Measurements from ENCODE around the gene MAFF. TPM values are rescaled to one million over a fixed set of nuclear protein-coding genes. Genes with fewer than 3 reads are reported as not detected.

The MAFF gene
- total RNA-seq, 1 donor from 2014 or later = 4.7 TPM

- no peak for TF ChIP-seq CTCF (IDR thresholded peaks at IDR 0.05; ENCODE audit: borderline replicate concordance)
- no peak overlapping the region for H3K4me3 ChIP-seq
- intact Hi-C loops (cut with micrococcal nuclease) = no loop called here
- peaks cover 4% of the 10 kb centered on the region for H3K9me3 ChIP-seq (replicated peaks)
- peaks cover 71% of the 10 kb centered on the region for H3K4me1 ChIP-seq
- DNase-seq = no peak
- no peak overlapping the region for H3K27ac ChIP-seq (replicated peaks)
- no peaks in the 10 kb centered on the region for H3K27me3 ChIP-seq (ENCODE audit: low read depth)
- H3K36me3 ChIP-seq = peaks cover 32% of the 10 kb centered on the region
Observed at GRCh38 chr22:38249301-38249700, 47.5 kb downstream of the MAFF start.

- Histone ChIP-seq H3K27ac (replicated peaks) (peak overlapping the region; percentile 45), H3K9me3 (replicated peaks) (peaks cover 4% of the 10 kb centered on the region), H3K4me3 (no peak overlapping the region), H3K27me3 (ENCODE audit: low read depth) (no peaks in the 10 kb centered on the region), H3K36me3 (peaks cover 24% of the 10 kb centered on the region), H3K4me1 (peaks cover 73% of the 10 kb centered on the region)
- DNase-seq = no peak
- TF ChIP-seq CTCF (IDR thresholded peaks at IDR 0.05; ENCODE audit: borderline replicate concordance) = no peak
- intact Hi-C loops (cut with micrococcal nuclease) = no loop called here
Observed at GRCh38 chr22:38249803-38250642, 48.2 kb downstream of the MAFF start.

- intact Hi-C loops (cut with micrococcal nuclease) = no loop called here
- peak overlapping the region; percentile 24 for H3K27ac ChIP-seq (replicated peaks)
- peaks cover 4% of the 10 kb centered on the region for H3K9me3 ChIP-seq (replicated peaks)
- no peak for DNase-seq
- H3K36me3 ChIP-seq = peaks cover 19% of the 10 kb centered on the region
- no peak overlapping the region for H3K4me3 ChIP-seq
- no peak for TF ChIP-seq CTCF (IDR thresholded peaks at IDR 0.05; ENCODE audit: borderline replicate concordance)
- peaks cover 76% of the 10 kb centered on the region for H3K4me1 ChIP-seq
- H3K27me3 ChIP-seq (ENCODE audit: low read depth) = no peaks in the 10 kb centered on the region
Observed at GRCh38 chr22:38250643-38251340, 49.0 kb downstream of the MAFF start.

- DNase-seq = no peak
- Histone ChIP-seq H3K9me3 (replicated peaks) (peaks cover 4% of the 10 kb centered on the region), H3K27me3 (ENCODE audit: low read depth) (no peaks in the 10 kb centered on the region), H3K36me3 (peaks cover 14% of the 10 kb centered on the region), H3K27ac (replicated peaks) (peak overlapping the region; percentile 24), H3K4me3 (no peak overlapping the region), H3K4me1 (peaks cover 76% of the 10 kb centered on the region)
- no peak for TF ChIP-seq CTCF (IDR thresholded peaks at IDR 0.05; ENCODE audit: borderline replicate concordance)
- intact Hi-C loops (cut with micrococcal nuclease) = no loop called here
Observed at GRCh38 chr22:38251341-38251692, 49.5 kb downstream of the MAFF start.

GRCh38 chr22:38255697-38256096 is 53.9 kb downstream of the MAFF start:
- no peak for DNase-seq
- Histone ChIP-seq H3K9me3 (replicated peaks) (no peaks in the 10 kb centered on the region), H3K4me1 (peaks cover 92% of the 10 kb centered on the region), H3K4me3 (no peak overlapping the region), H3K27me3 (ENCODE audit: low read depth) (no peaks in the 10 kb centered on the region), H3K36me3 (no peaks in the 10 kb centered on the region), H3K27ac (replicated peaks) (peak overlapping the region; percentile 74)
- no peak for TF ChIP-seq CTCF (IDR thresholded peaks at IDR 0.05; ENCODE audit: borderline replicate concordance)
- intact Hi-C loops (cut with micrococcal nuclease) = no loop called here
